HepG2 (cell line): ENCODE data around the gene HK2. TPM values are rescaled to one million over a fixed set of nuclear protein-coding genes. Genes with fewer than 3 reads are reported as not detected.

Source experiments
- BRCA1 ChIP-seq: sonication (generic); formaldehyde crosslinking; IDR thresholded peaks from 2 replicates; pipeline ENCODE4 v1.4.0; 2020; ENCODE audit warnings: missing genetic modification reagents
- DNMT1 ChIP-seq: sonication (generic); formaldehyde crosslinking; IDR thresholded peaks from 2 replicates; pipeline ENCODE4 v1.5.1; 2020; ENCODE audit warnings: mild to moderate bottlenecking, missing genetic modification reagents
- DR1 ChIP-seq: sonication (generic); formaldehyde crosslinking; IDR thresholded peaks from 2 replicates; pipeline ENCODE4 v1.8.0; 2021; ENCODE audit warnings: mild to moderate bottlenecking, missing genetic modification reagents, inconsistent platforms
- GTF3A ChIP-seq: sonication (generic); formaldehyde crosslinking; conservative IDR thresholded peaks from 2 replicates; pipeline ENCODE4 v1.4.0; 2020; ENCODE audit warnings: mild to moderate bottlenecking, missing genetic modification reagents
- HDAC2 ChIP-seq: sonication (generic); formaldehyde crosslinking; IDR thresholded peaks from 2 replicates; pipeline ENCODE4 v1.4.0; 2020; ENCODE audit warnings: missing genetic modification reagents
- JUND ChIP-seq: sonication (generic); formaldehyde crosslinking; IDR thresholded peaks from 2 replicates; pipeline ENCODE4 v1.8.0; 2022; ENCODE audit warnings: mild to moderate bottlenecking, missing genetic modification reagents
- MTF2 ChIP-seq: sonication (generic); formaldehyde crosslinking; IDR thresholded peaks from 2 replicates; pipeline ENCODE4 v1.5.0; 2020; ENCODE audit warnings: missing genetic modification reagents, borderline replicate concordance
- PBX3 ChIP-seq: sonication (generic); formaldehyde crosslinking; IDR thresholded peaks from 2 replicates; pipeline ENCODE4 v1.8.1; 2023; ENCODE audit warnings: missing genetic modification reagents, inconsistent platforms, borderline replicate concordance
- POLR2A ChIP-seq, 2 experiments: IDR thresholded peaks; 2 replicates each; pipeline ENCODE4 v1.6.1; 2011; ENCODE audit warnings: low read depth in 2 of 2, low read length in 2 of 2, mild to moderate bottlenecking in 1 of 2, moderate library complexity in 1 of 2; ENCODE audit not compliant: insufficient read depth in 1 of 2
- POLR2AphosphoS5 ChIP-seq: IDR thresholded peaks from 2 replicates; pipeline ENCODE4 v1.6.1; 2012; ENCODE audit warnings: low read depth, low read length
- UBTF ChIP-seq: sonication (generic); formaldehyde crosslinking; IDR thresholded peaks from 2 replicates; pipeline ENCODE4 v1.4.0; 2020; ENCODE audit warnings: mild to moderate bottlenecking, missing genetic modification reagents
- ZNF124 ChIP-seq: sonication (generic); formaldehyde crosslinking; IDR thresholded peaks from 2 replicates; pipeline ENCODE4 v1.4.0; 2020; ENCODE audit warnings: missing genetic modification reagents
- ZNF280B ChIP-seq: sonication (generic); formaldehyde crosslinking; IDR thresholded peaks from 2 replicates; pipeline ENCODE4 v1.5.0; 2020; ENCODE audit warnings: missing genetic modification reagents, mild to moderate bottlenecking, borderline replicate concordance
- ZNF446 ChIP-seq: sonication (generic); formaldehyde crosslinking; IDR thresholded peaks from 2 replicates; pipeline ENCODE4 v1.5.0; 2020; ENCODE audit warnings: mild to moderate bottlenecking, missing genetic modification reagents
- ZNF678 ChIP-seq: sonication (generic); formaldehyde crosslinking; IDR thresholded peaks from 2 replicates; pipeline ENCODE4 v1.4.0; 2020; ENCODE audit warnings: mild to moderate bottlenecking, missing genetic modification reagents
- ZNF687 ChIP-seq: sonication (generic); formaldehyde crosslinking; IDR thresholded peaks from 2 replicates; pipeline ENCODE4 v1.5.1; 2020; ENCODE audit warnings: mild to moderate bottlenecking, missing genetic modification reagents, moderate library complexity
- polyA plus RNA-seq, 8 experiments: library from polyadenylated mRNA; depleted of rRNA in 3 of 8; stranded (reverse) in 7 of 8; unstranded in 1 of 8; fragments of >200 nt; fragmentation: Illumina TruSeq in 4 of 8; extraction: Trizol in 4 of 8; gene quantifications; 2 replicates each; pipeline versions ENCODE4 v1.2.1 to v1.2.3, GENCODE V29; 2011 to 2016; ENCODE audit warnings: low read depth in 4 of 8, missing spikeins in 1 of 8, mixed read lengths in 1 of 8; ENCODE audit not compliant: insufficient read depth in 1 of 8
- total RNA-seq, 5 experiments: library from RNA; depleted of rRNA; stranded (reverse); fragments of >200 nt; fragmentation: Illumina TruSeq; extraction: Trizol; gene quantifications; 2 replicates each; pipeline ENCODE4 v1.2.3, GENCODE V29; 2016; ENCODE audit warnings: low read depth in 1 of 5

Gene HK2
- total and polyA plus RNA-seq, 2 of the 13 experiments (the other 11 are each of a cell fraction or from before 2014, with no cell fraction given), result 13.2 to 101 TPM

- TF ChIP-seq ZNF687 (CRISPR knock-in tag), result peak; percentile 40; the same call in 1 of the 2 replicates
- TF ChIP-seq HDAC2 (CRISPR knock-in tag), result peak; percentile 3; the same call in 1 of the 2 replicates
- TF ChIP-seq ZNF446 (CRISPR knock-in tag), result peak; percentile 89
- TF ChIP-seq BRCA1 (CRISPR knock-in tag), result 0 out of 2 replicates have a peak, but pooled peaks have one; percentile 0
- TF ChIP-seq POLR2AphosphoS5, result peak; percentile 13; the same call in 1 of the 2 replicates
- peak in 1 of 2 experiments; percentile 5; a peak in 1 of 4 replicates for TF ChIP-seq POLR2A (IDR thresholded peaks at IDR 0.05; ENCODE audit: insufficient read depth in 1 of 2, low read depth in 2 of 2, low read length in 2 of 2)
- peak; percentile 16; the same call in 1 of the 2 replicates for TF ChIP-seq PBX3 (CRISPR knock-in tag)
- 0 out of 2 replicates have a peak, but pooled peaks have one; percentile 52 for TF ChIP-seq GTF3A (CRISPR knock-in tag)
- 0 out of 2 replicates have a peak, but pooled peaks have one; percentile 14 for TF ChIP-seq DNMT1 (CRISPR knock-in tag)
- 0 out of 2 replicates have a peak, but pooled peaks have one; percentile 61 for TF ChIP-seq UBTF (CRISPR knock-in tag)
- TF ChIP-seq ZNF124 (CRISPR knock-in tag), result 0 out of 2 replicates have a peak, but pooled peaks have one; percentile 15
- TF ChIP-seq DR1, result peak; percentile 39; the same call in 1 of the 2 replicates
- 0 out of 2 replicates have a peak, but pooled peaks have one; percentile 6 for TF ChIP-seq JUND
- 0 out of 2 replicates have a peak, but pooled peaks have one; percentile 11 for TF ChIP-seq ZNF280B (CRISPR knock-in tag)
- 0 out of 2 replicates have a peak, but pooled peaks have one; percentile 42 for TF ChIP-seq MTF2 (CRISPR knock-in tag)
- 0 out of 2 replicates have a peak, but pooled peaks have one; percentile 58 for TF ChIP-seq ZNF678
These were observed 386 bp downstream of the HK2 start (continued) for GRCh38 chr2:74834234-74834791.
